Cardiac muscle cell (in vitro differentiated cells and primary cell): ENCODE measurements around the gene FOS. TPM values are rescaled to one million over a fixed set of nuclear protein-coding genes. Genes with fewer than 3 reads are reported as not detected.

Experiments used
- DNase-seq, 2 donors: peaks; one replicate each; pipeline versions ENCODE4 v3.0.0 to v3.0.0-alpha.2; 2010 to 2017; ENCODE audit warnings: low read depth in 1 of 2, low spot score in 1 of 2
- H3K27ac ChIP-seq: fragments of 200-600 bp; sonication (generic); 2 replicates; pipeline ENCODE4 v1.5.1; 2016
- H3K27me3 ChIP-seq: fragments of 200-600 bp; sonication (generic); 2 replicates; pipeline ENCODE4 v1.6.0; 2016; ENCODE audit warnings: control low read depth
- H3K36me3 ChIP-seq: fragments of 200-600 bp; sonication (generic); 2 replicates; pipeline ENCODE4 v1.5.1; 2016; ENCODE audit warnings: control low read depth
- H3K4me1 ChIP-seq: fragments of 200-600 bp; sonication (generic); 2 replicates; pipeline ENCODE4 v1.8.1; 2017; ENCODE audit warnings: low read depth, mild to moderate bottlenecking, mixed run types
- H3K4me3 ChIP-seq: fragments of 200-600 bp; sonication (generic); 2 replicates; pipeline ENCODE4 v1.5.1; 2016; ENCODE audit warnings: mild to moderate bottlenecking
- H3K9me3 ChIP-seq: fragments of 200-600 bp; sonication (generic); 2 replicates; pipeline ENCODE4 v1.5.1; 2017; ENCODE audit warnings: low read depth, mild to moderate bottlenecking, control low read depth
- CTCF ChIP-seq: IDR thresholded peaks from 2 replicates; pipeline ENCODE4 v1.5.1; 2012; ENCODE audit warnings: low read depth, mild to moderate bottlenecking, low read length
- polyA plus RNA-seq: library from polyadenylated mRNA; unstranded; fragments of >200 nt; fragmentation: Nextera tagmentation; extraction: Ambion mirVana; gene quantifications from 2 replicates; pipeline ENCODE4 v1.2.1, GENCODE V29; 2016
- total RNA-seq: library from RNA; depleted of rRNA; stranded (reverse); fragments of >200 nt; gene quantifications from 2 replicates; pipeline ENCODE4 v1.2.3, GENCODE V29; 2016

FOS gene
- total RNA-seq (44.3 and 66.0 TPM in 2 replicates), polyA plus RNA-seq (45.3 and 55.3 TPM in 2 replicates)

- H3K27me3 ChIP-seq, result no peaks in the 10 kb centered on the region
- peak within 1 kb of the TSS; percentile 99 for H3K27ac ChIP-seq
- H3K9me3 ChIP-seq, result no peaks in the 10 kb centered on the region
- no peaks in the 10 kb centered on the region for H3K36me3 ChIP-seq
- TF ChIP-seq CTCF, result no peak
- peaks cover 4% of the 10 kb centered on the region for H3K4me1 ChIP-seq
- peak within 1 kb of the TSS; percentile 47 for H3K4me3 ChIP-seq
- DNase-seq, result peak; percentile 94 to 97
These were observed at the start of gene FOS for GRCh38 chr14:75278422-75279152. TSS of gene FOS (plus strand) at chr14:75278828. CDS start at chr14:75278983, 155 bp downstream.

GRCh38 chr14:75229661-75230139 lies 48.9 kb upstream of the FOS start:
- H3K9me3 ChIP-seq, result no peaks in the 10 kb centered on the region
- no peak overlapping the region for H3K4me3 ChIP-seq
- no peaks in the 10 kb centered on the region for H3K27me3 ChIP-seq
- H3K4me1 ChIP-seq, result peaks cover 8% of the 10 kb centered on the region
- peak in 1 of 2 donors; percentile 29 for DNase-seq
- no peak for TF ChIP-seq CTCF
- no peak overlapping the region for H3K27ac ChIP-seq
- no peaks in the 10 kb centered on the region for H3K36me3 ChIP-seq

GRCh38 chr14:75230140-75230792 lies 48.4 kb upstream of the FOS start:
- Histone ChIP-seq H3K27me3 (no peaks in the 10 kb centered on the region), H3K36me3 (no peaks in the 10 kb centered on the region), H3K4me1 (peaks cover 8% of the 10 kb centered on the region), H3K4me3 (no peak overlapping the region), H3K27ac (no peak overlapping the region), H3K9me3 (no peaks in the 10 kb centered on the region)
- peak; percentile 26 for TF ChIP-seq CTCF
- DNase-seq, result peak in 1 of 2 donors; percentile 81

- no peak for DNase-seq
- no peaks in the 10 kb centered on the region for H3K9me3 ChIP-seq
- TF ChIP-seq CTCF, result no peak
- H3K36me3 ChIP-seq, result no peaks in the 10 kb centered on the region
- H3K4me1 ChIP-seq, result peaks cover 16% of the 10 kb centered on the region
- no peak overlapping the region for H3K4me3 ChIP-seq
- H3K27ac ChIP-seq, result no peak overlapping the region
- no peaks in the 10 kb centered on the region for H3K27me3 ChIP-seq
These were observed 47.3 kb upstream of the FOS start for GRCh38 chr14:75231320-75231719.

GRCh38 chr14:75232191-75232590 lies 46.4 kb upstream of the FOS start:
- no peak overlapping the region for H3K27ac ChIP-seq
- no peaks in the 10 kb centered on the region for H3K9me3 ChIP-seq
- no peaks in the 10 kb centered on the region for H3K27me3 ChIP-seq
- TF ChIP-seq CTCF, result no peak
- H3K4me3 ChIP-seq, result no peak overlapping the region
- no peaks in the 10 kb centered on the region for H3K36me3 ChIP-seq
- DNase-seq, result no peak
- H3K4me1 ChIP-seq, result peaks cover 24% of the 10 kb centered on the region
